ENCODE measurements around the gene HOXB4.

Gene HOXB4

GRCh38 chr17:48587276-48588073 lies 9.3 kb upstream of the HOXB4 start:
- no peak for DNase-seq

- no peak for DNase-seq
Measured at GRCh38 chr17:48586355-48587258, 8.5 kb upstream of the HOXB4 start.

GRCh38 chr17:48584223-48584741 lies 6.1 kb upstream of the HOXB4 start:
- DNase-seq = no peak

DNA sequence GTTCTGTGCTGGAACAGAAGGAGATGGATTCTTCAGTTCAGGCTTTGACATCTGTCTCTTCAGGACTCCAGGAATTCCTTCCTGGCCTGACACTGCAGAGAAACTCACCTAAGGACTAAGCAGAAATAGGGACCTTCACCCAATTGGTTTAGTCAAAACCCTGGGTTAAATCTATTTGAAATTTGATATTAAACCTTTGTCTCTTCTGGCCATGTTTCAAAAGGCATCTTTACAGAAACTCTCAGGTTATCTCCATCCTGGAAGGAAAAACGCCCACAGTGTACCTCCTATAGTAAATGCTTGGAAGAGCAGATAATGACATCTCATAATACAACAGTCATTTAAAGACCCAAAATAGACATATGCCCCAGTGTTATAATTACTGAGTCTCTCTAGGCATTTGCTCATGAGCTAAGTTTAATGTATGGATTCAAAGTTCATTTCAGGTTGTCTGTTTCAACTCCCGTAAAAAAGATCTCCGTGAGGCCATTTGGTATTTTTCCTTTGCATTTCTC lies 5.6 kb upstream of the HOXB4 start:
- no peak for DNase-seq

- no peak for DNase-seq
Measured at GRCh38 chr17:48582750-48583069, 4.6 kb upstream of the HOXB4 start.

DNA sequence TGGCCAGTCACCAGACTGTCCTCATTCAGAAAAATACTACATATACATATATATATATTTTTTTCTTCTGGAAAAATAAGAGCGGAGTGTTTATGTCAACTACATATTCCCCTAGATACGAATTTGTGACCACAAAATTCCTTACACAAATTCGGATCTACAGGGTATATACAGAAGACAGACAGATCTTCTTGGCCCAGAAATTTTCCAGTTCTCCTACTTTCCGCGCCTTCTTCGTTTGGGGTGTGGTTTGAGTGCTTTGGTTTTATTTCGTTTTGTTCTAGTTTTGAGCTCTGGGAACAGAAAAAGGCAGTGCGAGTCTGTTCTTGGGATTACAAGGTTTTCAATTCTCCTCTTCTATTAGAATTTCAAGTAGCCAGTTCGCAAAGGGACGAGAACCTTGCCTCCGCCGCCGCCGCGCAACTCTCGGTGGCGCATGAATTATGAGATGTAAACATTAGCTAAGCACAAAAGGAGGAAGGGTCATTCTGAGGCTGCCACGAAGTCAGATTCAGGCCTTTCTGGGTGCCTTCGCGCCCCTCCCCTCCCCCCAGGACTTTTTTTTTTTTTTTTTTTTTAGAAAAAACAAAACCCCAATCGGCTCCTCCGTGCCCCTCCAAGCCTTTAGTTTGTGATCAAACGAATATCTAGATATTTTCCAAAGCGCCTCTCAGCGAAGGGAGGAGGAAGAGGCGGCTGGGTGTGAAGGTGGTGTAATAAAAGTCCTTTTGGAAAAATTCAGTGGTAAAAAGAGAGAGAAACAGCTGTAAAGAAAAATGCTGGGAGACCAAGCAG lies 1.8 kb upstream of the HOXB4 start:
- no peak for DNase-seq

DNA sequence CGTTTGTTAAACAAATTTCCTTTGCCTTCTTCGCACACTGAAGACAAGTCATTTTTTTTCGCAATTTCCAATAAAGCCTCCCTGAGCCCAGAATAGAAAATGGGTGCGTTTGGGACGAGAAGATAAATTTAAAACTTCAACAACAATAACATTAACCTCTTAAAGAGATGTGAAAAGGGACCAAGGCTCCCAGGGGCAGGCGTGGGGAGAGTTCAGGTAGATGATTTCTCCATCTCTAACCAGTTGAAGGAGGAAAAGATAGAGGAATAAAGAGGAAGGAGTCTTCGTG lies 1.3 kb upstream of the HOXB4 start:
- no peak for DNase-seq

GRCh38 chr17:48578616-48579470 lies 693 bp upstream of the HOXB4 start:
- DNase-seq = no peak

- DNase-seq = no peak
Measured at GRCh38 chr17:48577330-48577945, 712 bp downstream of the HOXB4 start.

GRCh38 chr17:48576479-48577309 lies 1.5 kb downstream of the HOXB4 start:
- no peak for DNase-seq

GRCh38 chr17:48575673-48576478 lies 2.3 kb downstream of the HOXB4 start:
- DNase-seq = no peak

- no peak for DNase-seq
Measured at GRCh38 chr17:48575066-48575582, 3.0 kb downstream of the HOXB4 start.

GRCh38 chr17:48574505-48575065 lies 3.6 kb downstream of the HOXB4 start:
- no peak for DNase-seq

DNA sequence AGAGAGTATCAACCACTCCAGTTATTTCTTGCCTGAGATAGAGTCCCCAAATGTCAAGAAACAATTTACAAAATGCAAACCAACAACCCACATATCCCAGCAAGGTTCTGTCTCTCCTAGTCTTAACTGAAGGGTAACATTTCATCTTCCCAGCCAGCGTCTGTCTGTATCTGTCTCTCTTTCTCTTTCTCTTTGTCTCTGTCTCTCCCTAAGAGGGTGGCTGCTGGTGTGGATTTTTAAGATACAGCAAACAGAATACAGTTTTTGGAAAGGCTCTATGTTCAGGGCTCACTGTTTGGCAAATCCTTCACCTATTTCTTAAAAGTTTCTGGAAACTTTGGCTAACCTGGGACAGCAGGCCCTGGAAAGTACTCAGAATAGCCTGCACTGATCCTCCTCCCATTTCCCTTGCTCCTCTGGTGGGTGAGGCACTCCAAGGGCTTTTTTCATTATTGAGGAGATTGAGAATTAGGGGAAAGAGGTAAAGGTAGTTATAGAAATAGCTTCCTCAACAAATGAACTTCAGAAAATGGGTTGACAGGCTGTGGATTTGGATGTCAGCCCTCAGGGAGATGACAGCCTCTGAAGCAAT lies 6.2 kb downstream of the HOXB4 start:
- no peak for DNase-seq

GRCh38 chr17:48571024-48571818 lies 6.9 kb downstream of the HOXB4 start:
- DNase-seq = no peak

- DNase-seq = no peak
Measured at GRCh38 chr17:48570325-48571023, 7.7 kb downstream of the HOXB4 start.

GRCh38 chr17:48569674-48570324 lies 8.4 kb downstream of the HOXB4 start:
- DNase-seq = no peak
